H9 (cell line): Measurements from ENCODE around the gene IFITM1. TPM values are rescaled to one million over a fixed set of nuclear protein-coding genes. Genes with fewer than 3 reads are reported as not detected.
"Not testable (repeated sequence)": the region's sequence is repeated elsewhere in the genome, so short reads cannot be mapped to it uniquely, and the experiment has no call there.

Experiments used
- DNase-seq: peaks from one replicate; pipeline ENCODE4 v3.0.0-alpha.2; 2017
- H2AFZ ChIP-seq: one replicate; pipeline ENCODE4 v1.6.1; 2013; ENCODE audit warnings: mild to moderate bottlenecking, low read length, control low read depth, moderate library complexity
- H2AK5ac ChIP-seq: 2 replicates; pipeline ENCODE4 v1.6.1; 2013; ENCODE audit warnings: low read length, control low read depth, mixed read lengths; ENCODE audit not compliant: insufficient read length
- H2BK120ac ChIP-seq: one replicate; pipeline ENCODE4 v1.6.1; 2013; ENCODE audit warnings: low read depth, mild to moderate bottlenecking, low read length, control low read depth, inconsistent platforms; ENCODE audit not compliant: poor library complexity, severe bottlenecking
- H2BK12ac ChIP-seq: 2 replicates; pipeline ENCODE4 v1.6.1; 2013; ENCODE audit warnings: low read length, control low read depth, mixed read lengths, low read depth; ENCODE audit not compliant: insufficient read length
- H2BK15ac ChIP-seq: 2 replicates; pipeline ENCODE4 v1.6.1; 2013; ENCODE audit warnings: low read depth, low read length, control low read depth
- H2BK20ac ChIP-seq: one replicate; pipeline ENCODE4 v1.6.1; 2013; ENCODE audit warnings: low read depth, mild to moderate bottlenecking, low read length, control low read depth, inconsistent platforms; ENCODE audit not compliant: poor library complexity, severe bottlenecking
- H2BK5ac ChIP-seq: 2 replicates; pipeline ENCODE4 v1.6.1; 2013; ENCODE audit warnings: low read length, control low read depth, mixed read lengths; ENCODE audit not compliant: insufficient read length
- H3K14ac ChIP-seq: 2 replicates; pipeline ENCODE4 v1.6.1; 2013; ENCODE audit warnings: low read length, control low read depth; ENCODE audit not compliant: insufficient read depth
- H3K18ac ChIP-seq: 2 replicates; pipeline ENCODE4 v1.6.1; 2013; ENCODE audit warnings: low read depth, mild to moderate bottlenecking, mixed read lengths, low read length, control low read depth; ENCODE audit not compliant: insufficient read length
- H3K23ac ChIP-seq: 2 replicates; pipeline ENCODE4 v1.6.1; 2013; ENCODE audit warnings: low read length, control low read depth, mixed read lengths, low read depth; ENCODE audit not compliant: insufficient read length
- H3K23me2 ChIP-seq: 2 replicates; pipeline ENCODE4 v1.6.1; 2013; ENCODE audit warnings: low read depth, mild to moderate bottlenecking, mixed read lengths, low read length, control low read depth; ENCODE audit not compliant: insufficient read length, poor library complexity, severe bottlenecking
- H3K27ac ChIP-seq: 2 replicates; pipeline ENCODE4 v1.5.1; 2013; ENCODE audit warnings: low read length, control low read depth, mixed read lengths, low read depth; ENCODE audit not compliant: insufficient read length
- H3K27me3 ChIP-seq: 2 replicates; pipeline ENCODE4 v1.6.1; 2013; ENCODE audit warnings: low read length, control low read depth, inconsistent platforms; ENCODE audit not compliant: insufficient read depth
- H3K4ac ChIP-seq: 2 replicates; pipeline ENCODE4 v1.6.1; 2013; ENCODE audit warnings: low read depth, mild to moderate bottlenecking, control low read depth, inconsistent platforms, low read length, moderate library complexity
- H3K4me1 ChIP-seq: 2 replicates; pipeline ENCODE4 v1.6.1; 2013; ENCODE audit warnings: low read length, control low read depth, inconsistent platforms; ENCODE audit not compliant: insufficient read depth
- H3K4me2 ChIP-seq: 2 replicates; pipeline ENCODE4 v1.6.1; 2013; ENCODE audit warnings: low read length, control low read depth, mixed read lengths; ENCODE audit not compliant: insufficient read length, insufficient read depth
- H3K56ac ChIP-seq: 2 replicates; pipeline ENCODE4 v1.6.1; 2013; ENCODE audit warnings: low read depth, mild to moderate bottlenecking, mixed read lengths, low read length, control low read depth; ENCODE audit not compliant: insufficient read length
- H3K79me1 ChIP-seq: 2 replicates; pipeline ENCODE4 v1.6.1; 2013; ENCODE audit warnings: low read depth, mild to moderate bottlenecking, moderate library complexity, low read length, control low read depth, inconsistent platforms; ENCODE audit not compliant: insufficient read depth, poor library complexity, severe bottlenecking
- H3K79me2 ChIP-seq: 2 replicates; pipeline ENCODE4 v1.6.1; 2013; ENCODE audit warnings: low read length, control low read depth, inconsistent platforms; ENCODE audit not compliant: insufficient read depth
- H3K9ac ChIP-seq: 2 replicates; pipeline ENCODE4 v1.6.1; 2013; ENCODE audit warnings: low read length, control low read depth, mixed read lengths; ENCODE audit not compliant: insufficient read length; ENCODE audit errors: extremely low read depth
- H3K9me3 ChIP-seq: one replicate; pipeline ENCODE4 v1.6.1; 2013; ENCODE audit warnings: low read depth, low read length, inconsistent platforms; ENCODE audit not compliant: control insufficient read depth
- H3T11ph ChIP-seq: one replicate; pipeline ENCODE4 v1.6.1; 2013; ENCODE audit warnings: mild to moderate bottlenecking, low read length, control low read depth, inconsistent platforms
- H4K20me1 ChIP-seq: one replicate; pipeline ENCODE4 v1.6.1; 2013; ENCODE audit not compliant: control insufficient read depth, insufficient read length, insufficient read depth
- H4K5ac ChIP-seq: 2 replicates; pipeline ENCODE4 v1.6.1; 2013; ENCODE audit warnings: low read depth, mild to moderate bottlenecking, mixed read lengths, low read length, control low read depth; ENCODE audit not compliant: insufficient read length
- H4K8ac ChIP-seq: replicated peaks from 2 replicates; pipeline ENCODE4 v1.6.1; 2013; ENCODE audit warnings: low read length, control low read depth, mixed read lengths, low read depth; ENCODE audit not compliant: insufficient read length
- H4K91ac ChIP-seq: 2 replicates; pipeline ENCODE4 v1.6.1; 2013; ENCODE audit warnings: low read depth, mild to moderate bottlenecking, moderate library complexity, mixed read lengths, low read length, control low read depth; ENCODE audit not compliant: insufficient read length
- H3K27ac Mint-ChIP-seq, 3 experiments: 2 replicates in 2 of 3; 3 replicates in 1 of 3; pipeline ENCODE4 v1.8.0; 2020 to 2021; ENCODE audit warnings: mixed read lengths in 3 of 3, mild to moderate bottlenecking in 1 of 3, moderate library complexity in 1 of 3
- H3K27me3 Mint-ChIP-seq: 2 replicates; pipeline ENCODE4 v1.8.0; 2021; ENCODE audit warnings: low read depth, mild to moderate bottlenecking, moderate library complexity, mixed read lengths
- H3K36me3 Mint-ChIP-seq, 3 experiments: 2 replicates in 2 of 3; 3 replicates in 1 of 3; pipeline ENCODE4 v1.8.0; 2020 to 2021; ENCODE audit warnings: low read depth in 3 of 3, mixed read lengths in 3 of 3; ENCODE audit not compliant: insufficient read depth in 1 of 3
- H3K4me1 Mint-ChIP-seq, 2 experiments: 2 replicates each; pipeline ENCODE4 v1.8.0; 2020; ENCODE audit warnings: mixed read lengths in 2 of 2
- H3K4me3 Mint-ChIP-seq, 2 experiments: 2 replicates in 1 of 2; 3 replicates in 1 of 2; pipeline ENCODE4 v1.8.0; 2020 to 2021; ENCODE audit warnings: mild to moderate bottlenecking in 2 of 2, mixed read lengths in 2 of 2, moderate library complexity in 1 of 2
- H3K9me3 Mint-ChIP-seq, 2 experiments: 2 replicates in 1 of 2; 3 replicates in 1 of 2; pipeline ENCODE4 v1.8.0; 2020; ENCODE audit warnings: mild to moderate bottlenecking in 2 of 2, mixed read lengths in 2 of 2, moderate library complexity in 1 of 2
- WGBS: extraction: QIAGEN DNeasy Blood & Tissue Kit; methylation state at CpG from one replicate; pipeline ENCODE4 v1.1.7; 2013; ENCODE audit warnings: missing lambda C conversion rate, low lambda C conversion rate, mixed read lengths; ENCODE audit not compliant: insufficient read length; ENCODE audit errors: extremely low coverage; 5-methylcytosine and 5-hydroxymethylcytosine counted together
- total RNA-seq: library from RNA; stranded (reverse); gene quantifications from 2 replicates; pipeline ENCODE4 v1.2.1, GENCODE V29; 2021
- TF ChIP-seq, protein P1 (sequence below): fragments of 200-600 bp; sonication (generic); conservative IDR thresholded peaks from 3 replicates; pipeline ENCODE4 v1.8.0; 2021; ENCODE audit warnings: antibody characterized with exemption, mild to moderate bottlenecking

Gene IFITM1
- total RNA-seq, 1 experiment from 2014 or later: 500 TPM

DNA sequence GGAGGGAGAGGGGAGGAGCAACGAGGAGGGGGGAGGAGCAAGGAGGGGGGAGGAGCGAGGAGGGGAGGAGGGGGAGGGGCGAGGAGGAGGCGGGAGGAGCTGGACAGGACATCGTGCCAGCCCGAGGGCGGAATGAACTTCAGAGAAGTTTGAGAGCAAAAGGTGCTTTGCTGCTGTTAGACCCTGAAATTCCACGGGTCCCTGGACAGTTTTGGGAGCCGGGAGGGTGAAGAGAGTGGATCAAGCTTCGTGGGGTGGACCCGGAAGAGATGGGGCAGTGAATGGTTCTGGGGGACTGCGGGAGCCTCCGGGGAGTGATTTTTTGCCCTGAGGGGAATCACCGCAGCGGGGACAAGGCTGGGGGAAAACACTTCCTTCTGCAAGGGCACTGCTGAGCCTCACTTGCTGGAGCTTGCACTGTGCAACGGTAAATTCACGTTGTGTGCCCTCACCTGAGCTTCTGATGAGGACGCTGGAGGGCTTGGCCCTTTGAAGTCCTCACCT is 46.3 kb upstream of the IFITM1 start:
- Histone ChIP-seq H2BK120ac (no peak overlapping the region), H3K27ac (no peak overlapping the region), H4K20me1 (no peaks in the 10 kb centered on the region), H4K91ac (no peak overlapping the region), H2BK20ac (no peak overlapping the region), H3K4me1 (peaks cover 6% of the 10 kb centered on the region), H2BK15ac (no peak overlapping the region), H2AK5ac (no peak overlapping the region), H3T11ph (no peak overlapping the region), H3K27me3 (no peaks in the 10 kb centered on the region), H4K8ac (no peak overlapping the region), H3K56ac (no peak overlapping the region), H2BK5ac (no peak overlapping the region), H3K79me1 (no peaks in the 10 kb centered on the region), H4K5ac (no peak overlapping the region), H3K9me3 (no peaks in the 10 kb centered on the region), H3K23ac (no peak overlapping the region), H3K18ac (no peak overlapping the region), H3K79me2 (no peaks in the 10 kb centered on the region), H2BK12ac (no peak overlapping the region), H3K23me2 (no peaks in the 10 kb centered on the region), H2AFZ (no peak overlapping the region), H3K14ac (no peak overlapping the region), H3K4me2 (peak overlapping the region; percentile 4), H3K4ac (no peak overlapping the region), H3K9ac (no peak overlapping the region)
- no peak for DNase-seq
- peaks cover 0 to 6% (median 3%) of the 10 kb centered on the region in 3 experiments; a peak in 4 of 7 replicates for H3K36me3 Mint-ChIP-seq
- TF ChIP-seq, protein P1, sequence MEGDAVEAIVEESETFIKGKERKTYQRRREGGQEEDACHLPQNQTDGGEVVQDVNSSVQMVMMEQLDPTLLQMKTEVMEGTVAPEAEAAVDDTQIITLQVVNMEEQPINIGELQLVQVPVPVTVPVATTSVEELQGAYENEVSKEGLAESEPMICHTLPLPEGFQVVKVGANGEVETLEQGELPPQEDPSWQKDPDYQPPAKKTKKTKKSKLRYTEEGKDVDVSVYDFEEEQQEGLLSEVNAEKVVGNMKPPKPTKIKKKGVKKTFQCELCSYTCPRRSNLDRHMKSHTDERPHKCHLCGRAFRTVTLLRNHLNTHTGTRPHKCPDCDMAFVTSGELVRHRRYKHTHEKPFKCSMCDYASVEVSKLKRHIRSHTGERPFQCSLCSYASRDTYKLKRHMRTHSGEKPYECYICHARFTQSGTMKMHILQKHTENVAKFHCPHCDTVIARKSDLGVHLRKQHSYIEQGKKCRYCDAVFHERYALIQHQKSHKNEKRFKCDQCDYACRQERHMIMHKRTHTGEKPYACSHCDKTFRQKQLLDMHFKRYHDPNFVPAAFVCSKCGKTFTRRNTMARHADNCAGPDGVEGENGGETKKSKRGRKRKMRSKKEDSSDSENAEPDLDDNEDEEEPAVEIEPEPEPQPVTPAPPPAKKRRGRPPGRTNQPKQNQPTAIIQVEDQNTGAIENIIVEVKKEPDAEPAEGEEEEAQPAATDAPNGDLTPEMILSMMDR: no peak
- WGBS: no CpG with 5 or more reads among the region's 18 CpGs
- no peak overlapping the region for H3K27ac Mint-ChIP-seq
- H3K9me3 Mint-ChIP-seq: peaks cover 22 to 23% of the 10 kb centered on the region in 2 experiments
- peak overlapping the region in 1 of 2 experiments; percentile 50; a peak in 2 of 5 replicates for H3K4me3 Mint-ChIP-seq
- H3K4me1 Mint-ChIP-seq: peaks cover 26 to 28% of the 10 kb centered on the region in 2 experiments
- H3K27me3 Mint-ChIP-seq: peaks cover 8% of the 10 kb centered on the region

DNA sequence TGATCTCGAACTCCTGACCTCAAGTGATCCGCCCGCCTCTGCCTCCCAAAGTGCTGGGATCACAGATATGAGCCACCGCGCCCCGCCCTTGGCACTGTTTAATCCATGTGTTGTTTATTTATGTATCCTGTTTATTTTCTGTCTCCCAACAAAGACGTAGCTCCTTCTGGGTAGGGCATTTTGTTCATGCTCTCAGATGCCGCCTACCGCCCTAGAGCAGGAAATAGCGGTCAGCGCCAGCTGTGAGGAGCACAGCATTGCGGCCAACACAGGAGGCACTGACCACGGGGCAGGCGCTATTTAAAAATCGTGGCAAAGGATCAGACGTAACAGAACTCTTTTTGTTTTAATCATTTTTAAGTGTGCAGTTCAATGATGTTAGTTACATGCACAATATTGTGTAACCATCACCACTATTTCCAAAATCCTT is 45.1 kb upstream of the IFITM1 start:
- H3K9me3 Mint-ChIP-seq: peaks cover 23 to 25% of the 10 kb centered on the region in 2 experiments
- H3T11ph ChIP-seq, H3K4me1 ChIP-seq, H3K36me3 Mint-ChIP-seq, H4K20me1 ChIP-seq, H4K5ac ChIP-seq, H2AFZ ChIP-seq, H2BK120ac ChIP-seq, H3K9ac ChIP-seq, H3K79me2 ChIP-seq, H4K8ac ChIP-seq, H3K27me3 ChIP-seq, H3K18ac ChIP-seq, H2BK15ac ChIP-seq, H2BK20ac ChIP-seq, H3K79me1 ChIP-seq, H3K23me2 ChIP-seq, H4K91ac ChIP-seq, H3K4ac ChIP-seq, H3K9me3 ChIP-seq, H3K14ac ChIP-seq, H3K27ac ChIP-seq, H2BK5ac ChIP-seq, H2BK12ac ChIP-seq, H3K23ac ChIP-seq, H2AK5ac ChIP-seq, H3K56ac ChIP-seq: not testable (repeated sequence)
- peak overlapping the region in 1 of 3 experiments; percentile 52; a peak in 2 of 7 replicates for H3K27ac Mint-ChIP-seq
- peak overlapping the region; percentile 14 for H3K4me2 ChIP-seq
- H3K4me1 Mint-ChIP-seq: peaks cover 26 to 28% of the 10 kb centered on the region in 2 experiments
- DNase-seq: peak; percentile 26
- H3K4me3 Mint-ChIP-seq: peak overlapping the region; percentile 14 to 30; a peak in 4 of 5 replicates
- peaks cover 13% of the 10 kb centered on the region for H3K27me3 Mint-ChIP-seq
- WGBS: no CpG with 5 or more reads among the region's 16 CpGs
